ENCODE data around the gene HSDL1.

HSDL1 gene

GRCh38 chr16:84084570-84085270, 60.3 kb downstream of the HSDL1 start:
- peak in 4 of 56 donors; percentile 12 to 30 (median 22) for DNase-seq

GRCh38 chr16:84082835-84083569, 62.0 kb downstream of the HSDL1 start:
- DNase-seq = peak in 5 of 56 donors; percentile 19 to 56 (median 35)

GRCh38 chr16:84082110-84082509, 62.9 kb downstream of the HSDL1 start:
- no peak for DNase-seq

- DNase-seq = no peak
Observed at GRCh38 chr16:84081446-84081989, 63.5 kb downstream of the HSDL1 start.

- DNase-seq = no peak
Observed at GRCh38 chr16:84080813-84081212, 64.2 kb downstream of the HSDL1 start.

GRCh38 chr16:84080378-84080777, 64.6 kb downstream of the HSDL1 start:
- DNase-seq = no peak

GRCh38 chr16:84079664-84080063, 65.3 kb downstream of the HSDL1 start:
- DNase-seq = no peak

GRCh38 chr16:84075376-84075775, 69.6 kb downstream of the HSDL1 start:
- no peak for DNase-seq

GRCh38 chr16:84074721-84075120, 70.3 kb downstream of the HSDL1 start:
- no peak for DNase-seq
